Activated CD8-positive, alpha-beta memory T cell treated with anti-CD3 and anti-CD28 coated beads for 1 hour (primary cell): Measurements from ENCODE around the gene GALNTL6.
"Not testable (repeated sequence)": the region's sequence is repeated elsewhere in the genome, so short reads cannot be mapped to it uniquely, and the experiment has no call there.

Source experiments
- DNase-seq, 2 donors: peaks; one replicate each; pipeline ENCODE4 v3.0.0-alpha.2; 2020; ENCODE audit warnings: low read depth in 1 of 2; ENCODE audit errors: extremely low read depth in 1 of 2

The GALNTL6 gene

GRCh38 chr4:172963498-172964294, 1150.5 kb downstream of the GALNTL6 start:
- DNase-seq: no peak

GRCh38 chr4:172970189-172970588, 1157.0 kb downstream of the GALNTL6 start:
- not testable (repeated sequence) for DNase-seq

GRCh38 chr4:172974586-172974985, 1161.4 kb downstream of the GALNTL6 start:
- DNase-seq: no peak

GRCh38 chr4:172975651-172976229, 1162.5 kb downstream of the GALNTL6 start:
- DNase-seq: no peak

- DNase-seq: not testable (repeated sequence)
These were observed 1164.4 kb downstream of the GALNTL6 start for GRCh38 chr4:172977491-172978041.

- no peak for DNase-seq
These were observed 1165.6 kb downstream of the GALNTL6 start for GRCh38 chr4:172978848-172979247.

- no peak for DNase-seq
These were observed 1166.1 kb downstream of the GALNTL6 start for GRCh38 chr4:172979332-172979731.

- DNase-seq: no peak
These were observed 1167.0 kb downstream of the GALNTL6 start for GRCh38 chr4:172980219-172980618.

GRCh38 chr4:172982151-172982590, 1169.0 kb downstream of the GALNTL6 start:
- no peak for DNase-seq

GRCh38 chr4:172983014-172983413, 1169.8 kb downstream of the GALNTL6 start:
- no peak for DNase-seq

GRCh38 chr4:172983631-172984030, 1170.4 kb downstream of the GALNTL6 start:
- DNase-seq: no peak

- no peak for DNase-seq
These were observed 1172.3 kb downstream of the GALNTL6 start for GRCh38 chr4:172985552-172985951.

GRCh38 chr4:172986114-172986513, 1172.9 kb downstream of the GALNTL6 start:
- DNase-seq: no peak

- DNase-seq: no peak
These were observed 1177.0 kb downstream of the GALNTL6 start for GRCh38 chr4:172989984-172990820.

GRCh38 chr4:172992648-172993378, 1179.6 kb downstream of the GALNTL6 start:
- DNase-seq: no peak

GRCh38 chr4:172995161-172995560, 1182.0 kb downstream of the GALNTL6 start:
- no peak for DNase-seq

- no peak for DNase-seq
These were observed 1182.5 kb downstream of the GALNTL6 start for GRCh38 chr4:172995704-172996103.

GRCh38 chr4:172996571-172997216, 1183.5 kb downstream of the GALNTL6 start:
- DNase-seq: no peak

- no peak for DNase-seq
These were observed 1184.0 kb downstream of the GALNTL6 start for GRCh38 chr4:172997217-172997609.

GRCh38 chr4:172997856-172998255, 1184.7 kb downstream of the GALNTL6 start:
- no peak for DNase-seq
